MCF 10A (cell line): Measurements from ENCODE around the gene LAMTOR1. TPM values are rescaled to one million over a fixed set of nuclear protein-coding genes. Genes with fewer than 3 reads are reported as not detected.

Source experiments
- BruUV-seq: library from RNA; stranded (reverse); fragments of 400-500 nt; replicated peaks from 2 replicates; lab custom pipeline; 2021; lab: Mats Ljungman, UMichigan
- CTCF ChIA-PET: fragments of 300-600 bp; sonication (Branson Sonifier 250); formaldehyde crosslinking; extraction: SDS; loops from one replicate; lab custom pipeline; 2021; ENCODE audit warnings: antibody characterized with exemption, inconsistent platforms; lab: Yijun Ruan, JAX
- POLR2A ChIA-PET: fragments of 300-600, 350-650 bp; sonication (Branson Sonifier 250); formaldehyde crosslinking; extraction: SDS; loops from one replicate; lab custom pipeline; 2020; ENCODE audit warnings: antibody characterized with exemption, inconsistent platforms; lab: Yijun Ruan, JAX
- DNase-seq: peaks from one replicate; pipeline ENCODE4 v3.0.0-alpha.2; 2018; ENCODE audit not compliant: unreplicated experiment
- H3K27ac Mint-ChIP-seq: one replicate; pipeline ENCODE4 v1.8.0; 2022; ENCODE audit warnings: mild to moderate bottlenecking, low read depth, mixed read lengths; ENCODE audit not compliant: unreplicated experiment
- H3K27me3 Mint-ChIP-seq: one replicate; pipeline ENCODE4 v1.8.0; 2022; ENCODE audit warnings: mixed read lengths; ENCODE audit not compliant: insufficient read depth, unreplicated experiment
- H3K36me3 Mint-ChIP-seq: one replicate; pipeline ENCODE4 v1.8.0; 2022; ENCODE audit warnings: mild to moderate bottlenecking, moderate library complexity, mixed read lengths; ENCODE audit not compliant: insufficient read depth, unreplicated experiment
- H3K4me1 Mint-ChIP-seq: one replicate; pipeline ENCODE4 v1.8.0; 2022; ENCODE audit warnings: mixed read lengths; ENCODE audit not compliant: insufficient read depth, unreplicated experiment
- H3K4me3 Mint-ChIP-seq: one replicate; pipeline ENCODE4 v1.8.0; 2022; ENCODE audit warnings: mild to moderate bottlenecking, moderate library complexity, mixed read lengths; ENCODE audit not compliant: unreplicated experiment
- H3K9me3 Mint-ChIP-seq: one replicate; pipeline ENCODE4 v1.8.0; 2022; ENCODE audit warnings: mixed read lengths; ENCODE audit not compliant: unreplicated experiment
- intact Hi-C: fragments of 100-400 bp; cut with micrococcal nuclease; formaldehyde crosslinking; loops from 2 replicates; pipeline ENCODE4 v1.14.1; 2022
- total RNA-seq: library from RNA; stranded (reverse); gene quantifications from 2 replicates; pipeline ENCODE4 v1.2.3, GENCODE V29; 2022
- TF ChIP-seq, protein P1 (sequence below): fragments of 200-600 bp; IDR thresholded peaks from one replicate; pipeline ENCODE4 v1.8.0; 2022; ENCODE audit warnings: antibody characterized with exemption, mild to moderate bottlenecking; ENCODE audit not compliant: unreplicated experiment

Gene LAMTOR1
- total RNA-seq, 1 experiment from 2014 or later, result 76.9 TPM

DNA sequence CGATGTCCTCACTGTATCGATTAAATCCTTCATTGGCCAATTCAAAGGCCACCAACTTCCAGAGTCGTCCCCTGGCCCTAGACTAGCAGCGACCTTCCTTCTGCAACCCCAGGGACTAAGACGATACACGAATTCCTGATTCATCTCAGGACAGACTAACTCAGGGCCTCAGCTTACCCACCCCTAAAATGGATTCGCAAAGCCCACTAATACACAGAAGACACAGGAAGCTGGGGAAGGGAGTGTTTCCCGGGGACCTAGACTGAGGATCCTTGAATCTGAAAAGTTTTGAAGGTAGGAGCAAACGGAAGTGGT, 509 bp downstream of the LAMTOR1 start:
- H3K4me3 Mint-ChIP-seq, result peak overlapping the region; percentile 100
- peak overlapping the region; percentile 100 for H3K27ac Mint-ChIP-seq
- ChIA-PET CTCF (interaction anchor here (0.8 to 6.3 kb wide), 8 partner anchors 8 to 343 kb away, joined by 3 to 47 read pairs (median 6); no protein-coding TSS in a partner anchor), POLR2A (interaction anchor here (0.7 to 6.7 kb wide), 23 partner anchors 10 to 328 kb away, joined by 3 to 73 read pairs (median 5); partner anchors contain the start of genes ANAPC15 and RNF121)
- peaks cover 43% of the 10 kb centered on the region for H3K4me1 Mint-ChIP-seq
- intact Hi-C loops, result loop anchor here (2.0 kb wide), 1 partner anchor 122 kb away; the partner anchor contains the start of gene INPPL1
- TF ChIP-seq, protein P1, sequence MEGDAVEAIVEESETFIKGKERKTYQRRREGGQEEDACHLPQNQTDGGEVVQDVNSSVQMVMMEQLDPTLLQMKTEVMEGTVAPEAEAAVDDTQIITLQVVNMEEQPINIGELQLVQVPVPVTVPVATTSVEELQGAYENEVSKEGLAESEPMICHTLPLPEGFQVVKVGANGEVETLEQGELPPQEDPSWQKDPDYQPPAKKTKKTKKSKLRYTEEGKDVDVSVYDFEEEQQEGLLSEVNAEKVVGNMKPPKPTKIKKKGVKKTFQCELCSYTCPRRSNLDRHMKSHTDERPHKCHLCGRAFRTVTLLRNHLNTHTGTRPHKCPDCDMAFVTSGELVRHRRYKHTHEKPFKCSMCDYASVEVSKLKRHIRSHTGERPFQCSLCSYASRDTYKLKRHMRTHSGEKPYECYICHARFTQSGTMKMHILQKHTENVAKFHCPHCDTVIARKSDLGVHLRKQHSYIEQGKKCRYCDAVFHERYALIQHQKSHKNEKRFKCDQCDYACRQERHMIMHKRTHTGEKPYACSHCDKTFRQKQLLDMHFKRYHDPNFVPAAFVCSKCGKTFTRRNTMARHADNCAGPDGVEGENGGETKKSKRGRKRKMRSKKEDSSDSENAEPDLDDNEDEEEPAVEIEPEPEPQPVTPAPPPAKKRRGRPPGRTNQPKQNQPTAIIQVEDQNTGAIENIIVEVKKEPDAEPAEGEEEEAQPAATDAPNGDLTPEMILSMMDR, result no peak
- peaks cover 55% of the 10 kb centered on the region for H3K36me3 Mint-ChIP-seq
- BruUV-seq, result no TSS peak
- DNase-seq, result no peak
- no peaks in the 10 kb centered on the region for H3K9me3 Mint-ChIP-seq
- H3K27me3 Mint-ChIP-seq, result no peaks in the 10 kb centered on the region

DNA sequence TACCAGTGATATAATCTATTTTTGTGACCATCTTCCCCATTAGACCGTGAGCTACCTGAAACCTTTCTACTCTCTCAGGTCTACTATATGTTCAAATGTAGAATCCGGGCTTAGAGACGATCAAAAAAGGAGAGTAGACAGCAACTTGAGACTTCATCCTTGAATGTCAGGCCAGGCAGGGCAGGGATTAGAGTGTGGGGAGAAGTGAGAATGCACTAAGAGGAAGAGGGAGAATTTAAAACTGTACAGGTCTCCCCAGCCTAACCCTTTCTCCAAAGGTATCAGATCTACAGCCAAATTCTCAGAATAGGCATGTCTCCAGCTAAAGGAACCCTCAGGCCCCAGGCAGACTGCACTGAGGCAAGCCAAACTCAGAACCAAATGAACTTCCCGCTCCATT, 935 bp downstream of the LAMTOR1 start:
- Mint-ChIP-seq H3K36me3 (peaks cover 57% of the 10 kb centered on the region), H3K27ac (peak overlapping the region; percentile 100), H3K4me1 (peaks cover 43% of the 10 kb centered on the region), H3K9me3 (no peaks in the 10 kb centered on the region), H3K4me3 (peak overlapping the region; percentile 100), H3K27me3 (no peaks in the 10 kb centered on the region)
- no peak for DNase-seq
- POLR2A ChIA-PET, result interaction anchor here (0.7 to 6.7 kb wide), 25 partner anchors 10 to 329 kb away, joined by 3 to 73 read pairs (median 5); partner anchors contain the start of genes ANAPC15, INPPL1 and RNF121
- TF ChIP-seq, protein P1, result no peak
- BruUV-seq, result no TSS peak
- intact Hi-C loops, result loop anchor here (2.0 kb wide), 1 partner anchor 123 kb away; the partner anchor contains the start of gene INPPL1
- CTCF ChIA-PET, result interaction anchor here (0.8 to 6.3 kb wide), 9 partner anchors 9 to 344 kb away, joined by 3 to 47 read pairs (median 8); no protein-coding TSS in a partner anchor

DNA sequence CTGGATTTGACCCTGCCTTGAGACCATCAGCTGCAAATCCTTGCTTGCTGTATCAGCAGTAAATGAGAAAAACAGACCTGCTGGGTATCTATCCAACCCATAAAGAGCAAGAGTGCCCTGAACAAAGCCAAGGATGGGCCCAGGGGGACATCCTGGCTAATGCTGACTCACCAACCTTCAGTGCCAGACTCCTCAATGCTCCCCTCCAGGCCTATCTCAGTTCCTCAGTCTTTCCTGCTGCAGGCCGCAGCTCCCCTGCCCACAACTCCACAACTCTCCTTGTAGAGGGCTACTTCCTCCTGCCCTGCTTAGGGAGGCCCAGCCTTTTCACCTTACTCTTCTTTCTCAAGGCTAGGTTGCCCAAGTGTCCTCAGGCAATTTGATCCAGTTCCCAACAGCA, 2.6 kb downstream of the LAMTOR1 start:
- ChIA-PET CTCF (interaction anchor here (0.6 to 6.3 kb wide), 8 partner anchors 10 to 314 kb away, joined by 3 to 47 read pairs (median 16); no protein-coding TSS in a partner anchor), POLR2A (interaction anchor here (0.9 to 6.7 kb wide), 10 partner anchors 8 to 122 kb away, joined by 3 to 73 read pairs (median 12); partner anchors contain the start of gene ANAPC15)
- no TSS peak for BruUV-seq
- Mint-ChIP-seq H3K27me3 (no peaks in the 10 kb centered on the region), H3K27ac (peak overlapping the region; percentile 100), H3K4me1 (peaks cover 43% of the 10 kb centered on the region), H3K9me3 (no peaks in the 10 kb centered on the region), H3K4me3 (no peak overlapping the region), H3K36me3 (peaks cover 67% of the 10 kb centered on the region)
- TF ChIP-seq, protein P1, result no peak
- intact Hi-C loops, result no loop called here
- DNase-seq, result no peak

- Mint-ChIP-seq H3K9me3 (no peaks in the 10 kb centered on the region), H3K27me3 (no peaks in the 10 kb centered on the region), H3K4me3 (no peak overlapping the region), H3K4me1 (peaks cover 43% of the 10 kb centered on the region), H3K27ac (peak overlapping the region; percentile 100), H3K36me3 (peaks cover 69% of the 10 kb centered on the region)
- intact Hi-C loops, result no loop called here
- no peak for DNase-seq
- ChIA-PET CTCF (interaction anchor here (0.6 to 6.3 kb wide), 6 partner anchors 9 to 83 kb away, joined by 3 to 47 read pairs (median 28); no protein-coding TSS in a partner anchor), POLR2A (interaction anchor here (0.9 to 6.7 kb wide), 10 partner anchors 8 to 123 kb away, joined by 3 to 73 read pairs (median 12); partner anchors contain the start of gene ANAPC15)
- TF ChIP-seq, protein P1, result no peak
- no TSS peak for BruUV-seq
Observed at GRCh38 chr11:72100009-72100408, 3.1 kb downstream of the LAMTOR1 start.
